GM19467 (cell line): Measurements from ENCODE around the gene POLR1E.
"Not testable (repeated sequence)": the region's sequence is repeated elsewhere in the genome, so short reads cannot be mapped to it uniquely, and the experiment has no call there.

Source experiments
- ATAC-seq: cut with Tn5 transposase; IDR thresholded peaks from one replicate; pipeline ENCODE4 v1.9.1; 2021; ENCODE audit warnings: mild to moderate bottlenecking, moderate library complexity; ENCODE audit not compliant: unreplicated experiment

The POLR1E gene

GRCh38 chr9:37499297-37499696, 13.5 kb downstream of the POLR1E start:
- ATAC-seq, result no peak

DNA sequence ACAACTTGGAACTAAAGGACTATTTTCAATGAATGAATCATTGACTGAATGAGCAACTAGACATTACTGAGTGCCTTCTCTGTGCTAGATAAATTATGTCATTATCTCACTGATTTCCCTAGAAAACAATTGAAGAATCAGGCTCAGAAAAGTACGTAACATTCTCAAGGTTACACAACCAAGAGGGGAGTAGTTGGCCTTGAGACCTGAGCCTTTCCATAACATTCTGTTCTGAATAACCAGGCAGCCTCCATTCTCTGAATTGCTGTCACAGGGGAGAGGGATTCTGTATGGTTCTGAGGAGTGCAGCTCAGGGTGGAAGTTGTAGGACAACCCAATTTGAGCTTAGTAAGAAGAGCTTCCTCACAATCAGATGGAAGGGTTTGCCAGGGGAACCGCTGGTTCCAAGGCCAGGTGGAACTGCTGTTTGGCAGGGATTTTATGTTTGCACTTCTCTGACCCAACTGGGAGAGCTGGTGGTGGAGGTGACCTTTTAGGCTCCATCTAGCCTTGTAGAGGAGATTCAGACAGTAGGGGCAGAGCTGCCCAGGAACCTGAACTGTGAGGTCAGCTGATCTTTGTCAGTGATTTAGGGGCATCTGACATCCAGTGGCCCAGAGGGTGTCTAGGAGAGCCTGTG, 16.3 kb downstream of the POLR1E start:
- ATAC-seq, result no peak

DNA sequence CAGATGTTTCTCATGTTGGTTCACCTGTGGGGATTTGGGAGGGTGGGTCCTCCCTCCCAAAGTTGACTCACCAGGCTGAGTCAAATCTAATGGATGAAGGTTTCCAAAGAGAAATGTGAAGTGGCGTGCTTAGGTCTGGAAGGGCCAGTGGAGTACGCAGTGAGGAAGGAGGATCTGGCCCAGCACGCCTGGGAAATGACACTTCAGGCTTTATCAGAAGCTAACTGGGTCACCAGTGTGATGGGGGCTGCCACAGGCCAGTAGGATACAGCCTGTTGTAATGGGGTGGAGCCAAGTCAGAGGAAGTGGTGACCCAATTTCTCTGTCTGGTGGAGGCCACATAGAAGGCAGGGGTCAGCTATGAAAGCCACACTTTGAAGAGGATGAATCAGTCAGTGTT, 18.0 kb downstream of the POLR1E start:
- ATAC-seq, result no peak

- ATAC-seq, result no peak
These were observed 18.9 kb downstream of the POLR1E start for GRCh38 chr9:37504605-37505004.

GRCh38 chr9:37507566-37508134, 21.9 kb downstream of the POLR1E start:
- ATAC-seq, result no peak

GRCh38 chr9:37508135-37508833, 22.5 kb downstream of the POLR1E start:
- no peak for ATAC-seq

- no peak for ATAC-seq
These were observed 23.1 kb downstream of the POLR1E start for GRCh38 chr9:37508834-37509206.

GRCh38 chr9:37509536-37509935, 23.8 kb downstream of the POLR1E start:
- no peak for ATAC-seq

DNA sequence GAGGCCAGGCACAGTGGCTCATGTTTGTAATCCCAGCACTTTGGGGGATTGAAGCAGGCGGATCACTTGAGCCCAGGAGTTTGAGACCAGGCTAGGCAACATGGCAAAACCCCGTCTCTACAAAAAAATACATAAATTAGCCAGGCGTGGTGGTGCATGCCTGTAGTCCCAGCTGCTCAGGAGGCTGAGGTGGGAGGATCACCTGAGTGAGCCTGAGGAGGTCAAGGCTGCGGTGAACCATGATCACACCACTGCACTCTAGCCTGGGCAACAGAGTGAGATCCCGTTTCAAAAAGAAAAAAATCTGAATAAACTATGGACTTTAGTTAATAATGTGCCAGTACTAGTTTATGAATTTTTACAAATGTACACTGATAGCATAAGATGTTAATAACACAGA, 24.3 kb downstream of the POLR1E start:
- ATAC-seq, result not testable (repeated sequence)

- ATAC-seq, result no peak
These were observed 25.6 kb downstream of the POLR1E start for GRCh38 chr9:37511016-37512010.

DNA sequence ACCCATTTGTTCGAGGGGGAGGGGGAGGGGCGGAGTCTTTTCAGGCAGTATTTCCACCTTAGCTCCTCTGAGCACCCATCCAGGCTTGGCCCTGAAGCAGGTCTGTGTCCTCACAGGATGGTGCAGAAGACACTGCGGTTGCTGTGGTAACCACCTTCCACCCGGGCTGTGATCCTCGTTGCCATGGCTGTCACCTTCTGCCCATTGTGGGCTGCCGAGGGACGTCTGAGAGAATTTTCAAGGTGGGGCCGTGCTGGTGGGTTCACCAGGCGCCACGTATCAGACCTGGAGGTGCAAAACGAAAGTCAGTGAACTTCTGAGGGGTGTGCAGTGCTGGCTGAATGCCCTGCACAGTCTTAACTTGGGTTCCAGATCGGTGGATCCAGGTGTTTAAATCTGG, 26.7 kb downstream of the POLR1E start:
- ATAC-seq, result no peak

- ATAC-seq, result not testable (repeated sequence)
These were observed 28.7 kb downstream of the POLR1E start for GRCh38 chr9:37514415-37514814.

DNA sequence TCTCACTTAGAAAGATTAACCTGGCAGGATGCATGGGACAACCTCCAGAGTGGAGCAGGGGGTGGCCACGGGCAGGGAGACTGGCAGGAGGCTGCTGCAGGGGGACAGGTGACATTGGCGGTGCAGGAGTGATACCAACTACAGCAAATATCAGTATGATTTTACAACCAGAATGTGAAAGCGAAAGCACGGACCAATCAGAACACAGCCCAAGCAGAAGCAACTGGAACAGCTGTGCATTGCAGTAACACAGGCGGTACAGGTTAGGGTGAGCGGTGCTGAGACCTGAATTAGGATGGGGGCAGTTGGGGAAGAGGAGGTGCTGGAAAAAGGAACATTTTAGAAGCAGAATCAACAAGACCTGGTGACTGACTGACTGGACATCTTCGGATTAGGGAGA, 29.3 kb downstream of the POLR1E start:
- no peak for ATAC-seq

DNA sequence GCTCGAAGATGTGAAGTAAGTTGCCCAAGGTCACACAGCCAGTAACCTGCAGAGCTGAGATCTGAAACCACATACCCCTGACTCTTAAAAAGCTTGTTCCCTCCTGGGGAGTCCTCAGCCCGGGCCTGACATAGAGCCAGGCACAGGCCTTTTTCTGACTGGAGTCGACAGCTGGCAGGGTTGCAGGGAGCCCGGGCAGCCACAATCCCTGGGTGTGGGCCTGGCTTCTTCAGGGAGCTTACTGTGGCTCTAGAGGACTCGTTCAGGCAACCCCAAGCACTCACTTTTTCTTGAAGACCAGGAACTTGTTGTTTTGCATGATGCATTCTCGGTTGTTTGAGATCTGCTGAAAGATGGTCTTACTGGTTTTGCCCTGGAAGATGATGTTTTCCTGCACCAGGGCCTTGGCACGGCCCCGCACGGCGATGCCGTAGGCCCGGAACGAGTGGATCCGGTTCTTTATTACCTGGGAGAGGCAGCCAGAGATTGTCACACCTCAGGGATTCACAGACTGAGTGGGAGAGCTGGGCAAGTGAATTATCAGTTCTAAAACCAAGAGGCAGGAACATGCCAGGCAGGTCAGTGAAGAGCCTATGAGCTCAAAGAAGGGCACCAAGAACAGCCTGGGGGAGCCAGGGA, 30.0 kb downstream of the POLR1E start:
- ATAC-seq, result no peak

DNA sequence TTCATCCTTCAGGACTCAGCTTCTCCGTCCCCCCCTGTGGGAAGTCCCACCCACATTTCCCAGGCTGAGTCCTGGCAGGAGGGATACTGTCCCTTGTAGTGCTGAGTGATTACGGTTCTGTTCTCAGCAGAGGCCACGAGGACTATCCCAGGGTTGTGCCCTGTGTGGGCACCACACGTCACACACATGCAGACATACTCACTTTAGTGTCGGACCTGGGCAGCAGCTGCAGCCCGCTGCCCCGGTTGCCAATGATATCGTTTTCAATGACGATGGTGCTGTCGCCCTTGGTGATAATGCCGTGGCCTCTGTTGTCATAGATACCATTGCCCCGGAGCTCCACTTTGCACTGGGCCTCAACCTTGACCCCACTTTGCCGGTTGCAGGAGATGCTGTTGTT, 32.2 kb downstream of the POLR1E start:
- no peak for ATAC-seq

DNA sequence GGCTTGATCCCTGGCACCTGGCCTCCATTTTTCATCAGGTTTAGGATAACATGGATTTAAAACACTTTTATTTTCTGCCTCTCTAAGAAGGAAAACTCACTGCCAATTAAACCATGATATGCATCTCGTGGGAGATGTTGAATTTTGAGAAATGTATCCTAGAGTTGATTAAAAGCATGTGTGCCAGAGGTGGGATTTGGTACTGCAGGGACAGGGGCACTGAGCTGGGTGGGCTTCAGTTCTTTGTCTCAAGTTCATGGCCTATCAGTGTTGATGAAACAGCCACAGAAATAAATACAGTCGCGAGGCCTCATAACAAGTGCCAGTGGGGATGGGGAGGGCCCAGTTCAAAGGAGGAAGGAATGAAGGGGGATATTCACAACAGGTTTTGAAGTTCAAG, 34.9 kb downstream of the POLR1E start:
- ATAC-seq, result no peak

- no peak for ATAC-seq
These were observed 35.4 kb downstream of the POLR1E start for GRCh38 chr9:37521111-37521510.

DNA sequence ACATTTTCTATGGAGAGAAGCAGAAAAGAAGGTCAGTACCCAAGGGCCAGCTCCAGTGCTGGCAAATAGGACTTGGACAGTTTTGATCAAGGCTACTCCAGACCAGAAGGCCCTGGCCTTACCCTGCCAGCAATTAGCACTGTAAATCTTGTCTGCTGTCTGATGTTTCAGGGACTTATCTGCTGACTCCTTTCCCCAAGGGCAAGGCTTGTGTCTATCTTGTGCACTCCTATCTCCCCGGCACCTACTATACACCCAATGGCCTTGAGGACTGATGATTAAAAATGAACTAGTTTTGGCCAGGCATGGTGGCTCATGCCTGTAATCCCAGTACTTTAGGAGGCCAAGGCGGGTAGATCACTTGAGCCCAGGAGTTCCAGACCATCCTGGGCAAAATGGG, 37.2 kb downstream of the POLR1E start:
- no peak for ATAC-seq

- no peak for ATAC-seq
These were observed 38.2 kb downstream of the POLR1E start for GRCh38 chr9:37523916-37524315.

- no peak for ATAC-seq
These were observed 43.1 kb downstream of the POLR1E start for GRCh38 chr9:37528652-37529471.
